K562 (cell line): ENCODE results near the gene TADA1. TPM values are rescaled to one million over a fixed set of nuclear protein-coding genes. Genes with fewer than 3 reads are reported as not detected.

Experiments used
- ETV1 ChIP-seq: fragments of 450-650 bp; conservative IDR thresholded peaks from 2 replicates; pipeline ENCODE4 v1.6.1; 2016; ENCODE audit warnings: missing genetic modification characterization, control low read depth, low read depth, missing compliant biosample characterization
- JUNB ChIP-seq: fragments of 450-650 bp; formaldehyde crosslinking; conservative IDR thresholded peaks from 2 replicates; pipeline ENCODE4 v1.4.0; 2020; ENCODE audit warnings: mild to moderate bottlenecking
- KDM5B ChIP-seq: fragments of 200-600 bp; sonication (generic); IDR thresholded peaks from 2 replicates; pipeline ENCODE4 v1.6.1; 2012; ENCODE audit warnings: low read depth, mild to moderate bottlenecking, moderate library complexity, low read length, control low read depth, inconsistent platforms; ENCODE audit not compliant: insufficient replicate concordance
- MITF ChIP-seq: IDR thresholded peaks from 2 replicates; pipeline ENCODE4 v1.6.1; 2014; ENCODE audit warnings: antibody characterized with exemption
- RBBP5 ChIP-seq: fragments of 200-600 bp; sonication (generic); IDR thresholded peaks from 2 replicates; pipeline ENCODE4 v1.6.1; 2012; ENCODE audit warnings: borderline replicate concordance, mild to moderate bottlenecking, low read length, control low read depth, inconsistent platforms; ENCODE audit not compliant: insufficient read depth, poor library complexity, severe bottlenecking
- REST ChIP-seq, 2 experiments: fragments of 450-650 bp; formaldehyde crosslinking in 1 of 2; IDR thresholded peaks; 2 replicates each; pipeline versions ENCODE4 v1.4.0 to v1.6.1; 2014 to 2020; ENCODE audit warnings: mild to moderate bottlenecking in 2 of 2, borderline replicate concordance in 1 of 2, low read depth in 1 of 2
- STAT5A ChIP-seq: IDR thresholded peaks from 2 replicates; pipeline ENCODE4 v1.6.1; 2012; ENCODE audit warnings: low read length, inconsistent platforms, borderline replicate concordance
- ZBTB49 ChIP-seq: sonication (generic); formaldehyde crosslinking; IDR thresholded peaks from 2 replicates; pipeline ENCODE4 v1.8.0; 2022; ENCODE audit warnings: missing genetic modification reagents, mild to moderate bottlenecking, borderline replicate concordance
- ZNF124 ChIP-seq: sonication (generic); formaldehyde crosslinking; IDR thresholded peaks from 2 replicates; pipeline ENCODE4 v1.8.1; 2022; ENCODE audit warnings: missing genetic modification reagents
- ZNF24 ChIP-seq: fragments of 450-650 bp; IDR thresholded peaks from 2 replicates; pipeline ENCODE4 v1.6.1; 2016
- polyA plus RNA-seq, 8 experiments: library from polyadenylated mRNA; depleted of rRNA in 4 of 8; stranded (reverse) in 5 of 8; unstranded in 3 of 8; fragments of >200 nt; fragmentation: Nextera tagmentation in 2 of 8; fragmentation: Illumina TruSeq in 1 of 8; extraction: Ambion mirVana in 2 of 8; extraction: Trizol in 1 of 8; gene quantifications; 2 replicates each; pipeline versions ENCODE4 v1.2.1 to v1.2.3, GENCODE V29; 2011 to 2014; ENCODE audit warnings: inconsistent platforms in 1 of 8, missing spikeins in 1 of 8
- total RNA-seq, 7 experiments: library from RNA; depleted of rRNA in 6 of 7; stranded (reverse); fragments of >200 nt in 6 of 7; fragmentation: Illumina TruSeq in 2 of 7; extraction: Trizol in 2 of 7; gene quantifications; 2 replicates each; pipeline versions ENCODE4 v1.2.1 to v1.2.3, GENCODE V29; 2011 to 2021; ENCODE audit warnings: low replicate concordance in 1 of 7
- TF ChIP-seq, protein P1 (sequence below): fragments of 250-450 bp; sonication (Bioruptor Pico); IDR thresholded peaks from 2 replicates; pipeline ENCODE4 v1.5.0; 2020; ENCODE audit warnings: mild to moderate bottlenecking, borderline replicate concordance

Gene TADA1
- total and polyA plus RNA-seq, 9 of the 15 experiments (the other 6 are each of a cell fraction or from before 2014, with no cell fraction given) = 15.9 to 76.5 (median 28.7) TPM

DNA sequence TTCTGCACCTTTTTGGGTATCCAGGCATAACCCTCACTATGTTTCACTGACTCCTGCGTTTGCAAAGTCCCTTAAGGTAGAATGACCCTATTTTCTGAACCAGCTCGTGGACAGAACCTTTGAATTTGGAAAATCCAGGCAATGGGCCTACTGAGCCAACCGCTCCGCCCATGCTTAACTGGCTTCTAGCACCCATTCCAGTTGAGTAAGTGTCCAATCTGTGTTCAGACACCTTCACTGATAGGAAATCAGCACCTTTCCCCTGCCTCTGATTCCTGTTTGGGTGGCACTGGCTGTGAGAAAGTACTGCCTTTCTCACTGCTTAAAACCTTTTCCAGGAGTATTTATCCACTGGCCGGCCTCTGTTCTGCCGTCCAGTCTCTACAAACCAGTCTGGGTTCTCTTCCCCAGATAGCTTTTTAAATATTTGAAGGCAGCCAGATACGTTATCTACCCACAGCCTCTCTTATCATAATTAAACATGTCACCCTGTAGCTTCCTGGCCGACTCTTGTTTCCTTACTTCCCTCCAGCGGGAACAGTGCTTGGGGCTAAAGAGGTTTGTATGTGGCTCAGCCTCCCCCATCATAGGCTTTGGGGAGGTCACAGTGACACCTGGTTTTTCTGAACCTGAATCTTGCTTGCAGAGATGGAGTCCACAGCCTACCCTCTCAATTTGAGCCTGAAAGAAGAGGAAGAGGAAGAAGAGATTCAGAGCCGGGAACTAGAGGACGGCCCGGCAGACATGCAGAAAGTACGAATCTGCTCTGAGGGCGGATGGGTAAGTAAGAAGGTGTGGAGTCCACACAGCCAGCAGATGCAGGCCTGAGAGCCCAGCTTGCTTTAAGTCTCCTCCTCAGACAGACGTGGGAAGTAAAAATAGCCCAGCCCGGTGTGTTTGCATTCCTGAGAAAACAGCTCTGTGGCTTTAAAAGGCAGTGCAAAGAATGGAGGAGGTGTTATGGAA, 35.5 kb downstream of the TADA1 start (continued):
- TF ChIP-seq KDM5B = no peak
- TF ChIP-seq RBBP5 = peak; percentile 78
- TF ChIP-seq ETV1 = no peak
- TF ChIP-seq, protein P1, sequence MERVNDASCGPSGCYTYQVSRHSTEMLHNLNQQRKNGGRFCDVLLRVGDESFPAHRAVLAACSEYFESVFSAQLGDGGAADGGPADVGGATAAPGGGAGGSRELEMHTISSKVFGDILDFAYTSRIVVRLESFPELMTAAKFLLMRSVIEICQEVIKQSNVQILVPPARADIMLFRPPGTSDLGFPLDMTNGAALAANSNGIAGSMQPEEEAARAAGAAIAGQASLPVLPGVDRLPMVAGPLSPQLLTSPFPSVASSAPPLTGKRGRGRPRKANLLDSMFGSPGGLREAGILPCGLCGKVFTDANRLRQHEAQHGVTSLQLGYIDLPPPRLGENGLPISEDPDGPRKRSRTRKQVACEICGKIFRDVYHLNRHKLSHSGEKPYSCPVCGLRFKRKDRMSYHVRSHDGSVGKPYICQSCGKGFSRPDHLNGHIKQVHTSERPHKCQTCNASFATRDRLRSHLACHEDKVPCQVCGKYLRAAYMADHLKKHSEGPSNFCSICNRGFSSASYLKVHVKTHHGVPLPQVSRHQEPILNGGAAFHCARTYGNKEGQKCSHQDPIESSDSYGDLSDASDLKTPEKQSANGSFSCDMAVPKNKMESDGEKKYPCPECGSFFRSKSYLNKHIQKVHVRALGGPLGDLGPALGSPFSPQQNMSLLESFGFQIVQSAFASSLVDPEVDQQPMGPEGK = no peak
- no peak for TF ChIP-seq ZBTB49 (CRISPR knock-in tag)
- TF ChIP-seq STAT5A = peak; percentile 49; the same call in 1 of the 2 replicates
- TF ChIP-seq MITF = no peak
- no peak; the same call in 1 of the 2 replicates for TF ChIP-seq REST (IDR thresholded peaks at IDR 0.05; ENCODE audit: borderline replicate concordance)
- no peak for TF ChIP-seq REST (CRISPR knock-in tag; IDR thresholded peaks at IDR 0.05; ENCODE audit: low read depth)
- TF ChIP-seq ZNF24 = no peak
- TF ChIP-seq ZNF124 (CRISPR knock-in tag) = no peak
- no peak for TF ChIP-seq JUNB (CRISPR knock-in tag)
